ENCODE data around the gene NEURL1. TPM values are rescaled to one million over a fixed set of nuclear protein-coding genes. Genes with fewer than 3 reads are reported as not detected.

Gene NEURL1
- total RNA-seq, 1 donor: not detected

GRCh38 chr10:103456074-103456660 lies 37.3 kb upstream of the NEURL1 start:
- Histone ChIP-seq H3K4me1 (ENCODE audit: insufficient read depth, low read length) (peaks cover 13% of the 10 kb centered on the region), H3K79me2 (ENCODE audit: insufficient read depth, low read length) (peaks cover 8% of the 10 kb centered on the region), H4K20me1 (ENCODE audit: insufficient read depth, low read length) (no peaks in the 10 kb centered on the region), H3K4me3 (ENCODE audit: insufficient read depth, low read length) (no peak overlapping the region), H3K27ac (ENCODE audit: low read depth, low read length) (no peak overlapping the region), H3K27me3 (ENCODE audit: insufficient read depth, low read length) (no peaks in the 10 kb centered on the region), H3K4me2 (ENCODE audit: insufficient read depth, low read length) (no peak overlapping the region), H3K36me3 (ENCODE audit: insufficient read depth, low read length) (no peaks in the 10 kb centered on the region), H3K9me3 (ENCODE audit: low read depth, low read length) (no peaks in the 10 kb centered on the region), H2AFZ (ENCODE audit: low read length) (no peak overlapping the region)
- no peak for TF ChIP-seq CTCF (IDR thresholded peaks at IDR 0.05; ENCODE audit: extremely low read depth, low read depth, low read length)
- DNase-seq (ENCODE audit: insufficient read length, low spot score, missing footprints): peak; percentile 67

GRCh38 chr10:103457176-103457712 lies 36.3 kb upstream of the NEURL1 start:
- H2AFZ ChIP-seq (ENCODE audit: low read length): no peak overlapping the region
- TF ChIP-seq CTCF (IDR thresholded peaks at IDR 0.05; ENCODE audit: extremely low read depth, low read depth, low read length): no peak
- no peak overlapping the region for H3K4me3 ChIP-seq (ENCODE audit: insufficient read depth, low read length)
- no peaks in the 10 kb centered on the region for H3K36me3 ChIP-seq (ENCODE audit: insufficient read depth, low read length)
- no peaks in the 10 kb centered on the region for H3K27me3 ChIP-seq (ENCODE audit: insufficient read depth, low read length)
- DNase-seq (ENCODE audit: insufficient read length, low spot score, missing footprints): peak; percentile 80
- no peak overlapping the region for H3K27ac ChIP-seq (ENCODE audit: low read depth, low read length)
- H4K20me1 ChIP-seq (ENCODE audit: insufficient read depth, low read length): no peaks in the 10 kb centered on the region
- H3K9me3 ChIP-seq (ENCODE audit: low read depth, low read length): no peaks in the 10 kb centered on the region
- peaks cover 5% of the 10 kb centered on the region for H3K4me1 ChIP-seq (ENCODE audit: insufficient read depth, low read length)
- H3K79me2 ChIP-seq (ENCODE audit: insufficient read depth, low read length): no peaks in the 10 kb centered on the region
- no peak overlapping the region for H3K4me2 ChIP-seq (ENCODE audit: insufficient read depth, low read length)

- Histone ChIP-seq H3K79me2 (ENCODE audit: insufficient read depth, low read length) (no peaks in the 10 kb centered on the region), H3K27ac (ENCODE audit: low read depth, low read length) (no peak overlapping the region), H3K4me1 (ENCODE audit: insufficient read depth, low read length) (no peaks in the 10 kb centered on the region), H3K27me3 (ENCODE audit: insufficient read depth, low read length) (no peaks in the 10 kb centered on the region), H3K4me2 (ENCODE audit: insufficient read depth, low read length) (no peak overlapping the region), H3K36me3 (ENCODE audit: insufficient read depth, low read length) (no peaks in the 10 kb centered on the region), H3K9me3 (ENCODE audit: low read depth, low read length) (no peaks in the 10 kb centered on the region), H2AFZ (ENCODE audit: low read length) (no peak overlapping the region), H4K20me1 (ENCODE audit: insufficient read depth, low read length) (no peaks in the 10 kb centered on the region), H3K4me3 (ENCODE audit: insufficient read depth, low read length) (no peak overlapping the region)
- peak; percentile 76 for DNase-seq (ENCODE audit: insufficient read length, low spot score, missing footprints)
- TF ChIP-seq CTCF (IDR thresholded peaks at IDR 0.05; ENCODE audit: extremely low read depth, low read depth, low read length): no peak
Measured at GRCh38 chr10:103457896-103458583, 35.5 kb upstream of the NEURL1 start.

GRCh38 chr10:103458720-103459119 lies 34.8 kb upstream of the NEURL1 start, which contains the start of gene CALHM1:
TSS of gene CALHM1 (minus strand) at chr10:103458900. CDS start at chr10:103458751, 149 bp downstream.
- Histone ChIP-seq H3K27ac (ENCODE audit: low read depth, low read length) (no peak within 1 kb of the TSS), H3K4me2 (ENCODE audit: insufficient read depth, low read length) (no peak within 1 kb of the TSS), H3K27me3 (ENCODE audit: insufficient read depth, low read length) (no peaks in the 10 kb centered on the region), H3K9me3 (ENCODE audit: low read depth, low read length) (no peaks in the 10 kb centered on the region), H4K20me1 (ENCODE audit: insufficient read depth, low read length) (no peaks in the 10 kb centered on the region), H3K4me3 (ENCODE audit: insufficient read depth, low read length) (no peak within 1 kb of the TSS), H3K36me3 (ENCODE audit: insufficient read depth, low read length) (no peaks in the 10 kb centered on the region), H3K4me1 (ENCODE audit: insufficient read depth, low read length) (no peaks in the 10 kb centered on the region), H3K79me2 (ENCODE audit: insufficient read depth, low read length) (no peaks in the 10 kb centered on the region), H2AFZ (ENCODE audit: low read length) (no peak within 1 kb of the TSS)
- peak; percentile 83 for DNase-seq (ENCODE audit: insufficient read length, low spot score, missing footprints)
- no peak for TF ChIP-seq CTCF (IDR thresholded peaks at IDR 0.05; ENCODE audit: extremely low read depth, low read depth, low read length)

Measured in osteoblast (primary cell).